ENCODE measurements around the gene NWD2.

The NWD2 gene

DNA sequence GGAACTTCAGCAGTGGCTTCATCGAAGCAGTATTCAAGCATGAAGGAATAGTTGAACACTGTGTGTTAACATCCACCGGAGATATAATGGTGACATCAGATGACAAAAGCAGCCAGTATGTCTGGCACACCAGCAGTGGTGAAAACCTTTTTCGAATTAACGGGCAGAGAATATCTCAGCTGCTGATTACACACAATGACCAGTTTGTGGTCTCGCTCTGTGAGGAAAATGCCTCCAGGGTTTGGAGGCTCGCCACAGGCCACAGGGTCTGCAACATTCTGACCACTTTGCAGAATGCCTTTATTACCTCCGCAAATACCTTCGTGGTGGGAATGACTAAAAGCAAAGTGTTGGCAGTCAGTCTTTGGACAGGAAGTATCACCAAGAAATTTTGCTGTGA is 201.5 kb downstream of the NWD2 start:
- POLR2A ChIA-PET, result no interaction called here
- Histone ChIP-seq H3K36me3 (ENCODE audit: control insufficient read depth in 2 of 2, insufficient read depth in 1 of 2, low read length in 2 of 2) (no peaks in the 10 kb centered on the region), H3K4me1 (ENCODE audit: control insufficient read depth, insufficient read depth, low read length) (no peaks in the 10 kb centered on the region), H3K27ac (ENCODE audit: extremely low read depth, low read depth, low read length) (no peak overlapping the region), H3K4me3 (ENCODE audit: low read depth, low read length) (no peak overlapping the region), H3K9me3 (ENCODE audit: control insufficient read depth, insufficient read depth, low read depth, low read length) (no peaks in the 10 kb centered on the region)
- TF ChIP-seq ZNF776 (tag by site-specific recombination; IDR thresholded peaks at IDR 0.05; ENCODE audit: borderline replicate concordance), result no peak
- TF ChIP-seq ZNF394 (tag by site-specific recombination; IDR thresholded peaks at IDR 0.05; ENCODE audit: borderline replicate concordance), result no peak
- no peak for TF ChIP-seq ZNF10 (tag by site-specific recombination; IDR thresholded peaks at IDR 0.05)
- TF ChIP-seq, protein P1, sequence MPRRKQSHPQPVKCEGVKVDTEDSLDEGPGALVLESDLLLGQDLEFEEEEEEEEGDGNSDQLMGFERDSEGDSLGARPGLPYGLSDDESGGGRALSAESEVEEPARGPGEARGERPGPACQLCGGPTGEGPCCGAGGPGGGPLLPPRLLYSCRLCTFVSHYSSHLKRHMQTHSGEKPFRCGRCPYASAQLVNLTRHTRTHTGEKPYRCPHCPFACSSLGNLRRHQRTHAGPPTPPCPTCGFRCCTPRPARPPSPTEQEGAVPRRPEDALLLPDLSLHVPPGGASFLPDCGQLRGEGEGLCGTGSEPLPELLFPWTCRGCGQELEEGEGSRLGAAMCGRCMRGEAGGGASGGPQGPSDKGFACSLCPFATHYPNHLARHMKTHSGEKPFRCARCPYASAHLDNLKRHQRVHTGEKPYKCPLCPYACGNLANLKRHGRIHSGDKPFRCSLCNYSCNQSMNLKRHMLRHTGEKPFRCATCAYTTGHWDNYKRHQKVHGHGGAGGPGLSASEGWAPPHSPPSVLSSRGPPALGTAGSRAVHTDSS (tag by site-specific recombination; IDR thresholded peaks at IDR 0.05), result no peak
- TF ChIP-seq ZFHX2 (tag by site-specific recombination; conservative IDR thresholded peaks at IDR 0.05), result no peak
- no peak for TF ChIP-seq ZNF146 (tag by site-specific recombination; IDR thresholded peaks at IDR 0.05)
- CTCF ChIA-PET, result no interaction called here

DNA sequence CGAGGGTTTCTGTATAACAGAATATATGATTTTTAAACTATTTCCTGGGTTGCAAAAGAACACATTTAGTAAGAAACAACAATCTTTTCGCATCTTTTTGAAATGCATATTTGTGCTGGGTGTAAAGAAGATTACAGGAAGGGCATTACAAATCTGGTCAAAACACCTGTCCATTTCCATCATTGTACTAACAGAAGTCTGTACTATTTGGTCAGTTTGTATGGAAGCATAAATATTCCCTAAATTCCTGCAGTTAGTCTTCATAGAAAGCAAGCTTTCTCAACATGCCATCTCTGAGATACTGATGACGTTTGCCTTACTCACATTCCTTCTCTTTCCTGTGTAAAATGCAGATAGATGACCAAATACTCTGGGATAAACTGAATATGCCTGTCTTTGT is 203.3 kb downstream of the NWD2 start:
- Histone ChIP-seq H3K9me3 (ENCODE audit: control insufficient read depth, insufficient read depth, low read depth, low read length) (no peaks in the 10 kb centered on the region), H3K27ac (ENCODE audit: extremely low read depth, low read depth, low read length) (no peak overlapping the region), H3K4me3 (ENCODE audit: low read depth, low read length) (no peak overlapping the region), H3K36me3 (ENCODE audit: control insufficient read depth in 2 of 2, insufficient read depth in 1 of 2, low read length in 2 of 2) (no peaks in the 10 kb centered on the region), H3K4me1 (ENCODE audit: control insufficient read depth, insufficient read depth, low read length) (no peaks in the 10 kb centered on the region)
- TF ChIP-seq ZFP69B (tag by site-specific recombination; IDR thresholded peaks at IDR 0.05) (no peak), ZNF140 (tag by site-specific recombination; IDR thresholded peaks at IDR 0.05) (no peak), ZNF544 (tag by site-specific recombination; IDR thresholded peaks at IDR 0.05) (no peak), ZNF837 (tag by site-specific recombination; IDR thresholded peaks at IDR 0.05) (no peak), SALL2 (tag by site-specific recombination; IDR thresholded peaks at IDR 0.05; ENCODE audit: borderline replicate concordance) (no peak), ZNF555 (tag by site-specific recombination; conservative IDR thresholded peaks at IDR 0.05) (no peak), ZSCAN16 (tag by site-specific recombination; IDR thresholded peaks at IDR 0.05) (no peak), ZNF585B (tag by site-specific recombination; IDR thresholded peaks at IDR 0.05) (no peak)
- TF ChIP-seq, protein P2, sequence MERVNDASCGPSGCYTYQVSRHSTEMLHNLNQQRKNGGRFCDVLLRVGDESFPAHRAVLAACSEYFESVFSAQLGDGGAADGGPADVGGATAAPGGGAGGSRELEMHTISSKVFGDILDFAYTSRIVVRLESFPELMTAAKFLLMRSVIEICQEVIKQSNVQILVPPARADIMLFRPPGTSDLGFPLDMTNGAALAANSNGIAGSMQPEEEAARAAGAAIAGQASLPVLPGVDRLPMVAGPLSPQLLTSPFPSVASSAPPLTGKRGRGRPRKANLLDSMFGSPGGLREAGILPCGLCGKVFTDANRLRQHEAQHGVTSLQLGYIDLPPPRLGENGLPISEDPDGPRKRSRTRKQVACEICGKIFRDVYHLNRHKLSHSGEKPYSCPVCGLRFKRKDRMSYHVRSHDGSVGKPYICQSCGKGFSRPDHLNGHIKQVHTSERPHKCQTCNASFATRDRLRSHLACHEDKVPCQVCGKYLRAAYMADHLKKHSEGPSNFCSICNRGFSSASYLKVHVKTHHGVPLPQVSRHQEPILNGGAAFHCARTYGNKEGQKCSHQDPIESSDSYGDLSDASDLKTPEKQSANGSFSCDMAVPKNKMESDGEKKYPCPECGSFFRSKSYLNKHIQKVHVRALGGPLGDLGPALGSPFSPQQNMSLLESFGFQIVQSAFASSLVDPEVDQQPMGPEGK (tag by site-specific recombination; IDR thresholded peaks at IDR 0.05), result no peak
- TF ChIP-seq, protein P3, sequence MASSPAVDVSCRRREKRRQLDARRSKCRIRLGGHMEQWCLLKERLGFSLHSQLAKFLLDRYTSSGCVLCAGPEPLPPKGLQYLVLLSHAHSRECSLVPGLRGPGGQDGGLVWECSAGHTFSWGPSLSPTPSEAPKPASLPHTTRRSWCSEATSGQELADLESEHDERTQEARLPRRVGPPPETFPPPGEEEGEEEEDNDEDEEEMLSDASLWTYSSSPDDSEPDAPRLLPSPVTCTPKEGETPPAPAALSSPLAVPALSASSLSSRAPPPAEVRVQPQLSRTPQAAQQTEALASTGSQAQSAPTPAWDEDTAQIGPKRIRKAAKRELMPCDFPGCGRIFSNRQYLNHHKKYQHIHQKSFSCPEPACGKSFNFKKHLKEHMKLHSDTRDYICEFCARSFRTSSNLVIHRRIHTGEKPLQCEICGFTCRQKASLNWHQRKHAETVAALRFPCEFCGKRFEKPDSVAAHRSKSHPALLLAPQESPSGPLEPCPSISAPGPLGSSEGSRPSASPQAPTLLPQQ (tag by site-specific recombination; IDR thresholded peaks at IDR 0.05), result no peak
- TF ChIP-seq, protein P4, sequence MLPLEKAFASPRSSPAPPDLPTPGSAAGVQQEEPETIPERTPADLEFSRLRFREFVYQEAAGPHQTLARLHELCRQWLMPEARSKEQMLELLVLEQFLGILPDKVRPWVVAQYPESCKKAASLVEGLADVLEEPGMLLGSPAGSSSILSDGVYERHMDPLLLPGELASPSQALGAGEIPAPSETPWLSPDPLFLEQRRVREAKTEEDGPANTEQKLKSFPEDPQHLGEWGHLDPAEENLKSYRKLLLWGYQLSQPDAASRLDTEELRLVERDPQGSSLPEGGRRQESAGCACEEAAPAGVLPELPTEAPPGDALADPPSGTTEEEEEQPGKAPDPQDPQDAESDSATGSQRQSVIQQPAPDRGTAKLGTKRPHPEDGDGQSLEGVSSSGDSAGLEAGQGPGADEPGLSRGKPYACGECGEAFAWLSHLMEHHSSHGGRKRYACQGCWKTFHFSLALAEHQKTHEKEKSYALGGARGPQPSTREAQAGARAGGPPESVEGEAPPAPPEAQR (tag by site-specific recombination; IDR thresholded peaks at IDR 0.05), result no peak
- POLR2A ChIA-PET, result no interaction called here
- CTCF ChIA-PET, result interaction anchor here (0.7 kb wide), 1 partner anchor 117 kb away, joined by 3 read pairs; no protein-coding TSS in a partner anchor
